ENCODE results near the gene RNASE4. TPM values are rescaled to one million over a fixed set of nuclear protein-coding genes. Genes with fewer than 3 reads are reported as not detected.

Gene RNASE4
- total and polyA plus RNA-seq, 10 of the 15 experiments (the other 5 are each of a cell fraction or from before 2014, with no cell fraction given), result 0.87 to 2.6 (median 1.3) TPM

- TF ChIP-seq KLF5 (IDR thresholded peaks at IDR 0.05; ENCODE audit: partially characterized antibody), result no peak
- TF ChIP-seq, protein P1, sequence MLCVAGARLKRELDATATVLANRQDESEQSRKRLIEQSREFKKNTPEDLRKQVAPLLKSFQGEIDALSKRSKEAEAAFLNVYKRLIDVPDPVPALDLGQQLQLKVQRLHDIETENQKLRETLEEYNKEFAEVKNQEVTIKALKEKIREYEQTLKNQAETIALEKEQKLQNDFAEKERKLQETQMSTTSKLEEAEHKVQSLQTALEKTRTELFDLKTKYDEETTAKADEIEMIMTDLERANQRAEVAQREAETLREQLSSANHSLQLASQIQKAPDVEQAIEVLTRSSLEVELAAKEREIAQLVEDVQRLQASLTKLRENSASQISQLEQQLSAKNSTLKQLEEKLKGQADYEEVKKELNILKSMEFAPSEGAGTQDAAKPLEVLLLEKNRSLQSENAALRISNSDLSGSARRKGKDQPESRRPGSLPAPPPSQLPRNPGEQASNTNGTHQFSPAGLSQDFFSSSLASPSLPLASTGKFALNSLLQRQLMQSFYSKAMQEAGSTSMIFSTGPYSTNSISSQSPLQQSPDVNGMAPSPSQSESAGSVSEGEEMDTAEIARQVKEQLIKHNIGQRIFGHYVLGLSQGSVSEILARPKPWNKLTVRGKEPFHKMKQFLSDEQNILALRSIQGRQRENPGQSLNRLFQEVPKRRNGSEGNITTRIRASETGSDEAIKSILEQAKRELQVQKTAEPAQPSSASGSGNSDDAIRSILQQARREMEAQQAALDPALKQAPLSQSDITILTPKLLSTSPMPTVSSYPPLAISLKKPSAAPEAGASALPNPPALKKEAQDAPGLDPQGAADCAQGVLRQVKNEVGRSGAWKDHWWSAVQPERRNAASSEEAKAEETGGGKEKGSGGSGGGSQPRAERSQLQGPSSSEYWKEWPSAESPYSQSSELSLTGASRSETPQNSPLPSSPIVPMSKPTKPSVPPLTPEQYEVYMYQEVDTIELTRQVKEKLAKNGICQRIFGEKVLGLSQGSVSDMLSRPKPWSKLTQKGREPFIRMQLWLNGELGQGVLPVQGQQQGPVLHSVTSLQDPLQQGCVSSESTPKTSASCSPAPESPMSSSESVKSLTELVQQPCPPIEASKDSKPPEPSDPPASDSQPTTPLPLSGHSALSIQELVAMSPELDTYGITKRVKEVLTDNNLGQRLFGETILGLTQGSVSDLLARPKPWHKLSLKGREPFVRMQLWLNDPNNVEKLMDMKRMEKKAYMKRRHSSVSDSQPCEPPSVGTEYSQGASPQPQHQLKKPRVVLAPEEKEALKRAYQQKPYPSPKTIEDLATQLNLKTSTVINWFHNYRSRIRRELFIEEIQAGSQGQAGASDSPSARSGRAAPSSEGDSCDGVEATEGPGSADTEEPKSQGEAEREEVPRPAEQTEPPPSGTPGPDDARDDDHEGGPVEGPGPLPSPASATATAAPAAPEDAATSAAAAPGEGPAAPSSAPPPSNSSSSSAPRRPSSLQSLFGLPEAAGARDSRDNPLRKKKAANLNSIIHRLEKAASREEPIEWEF (IDR thresholded peaks at IDR 0.05; ENCODE audit: insufficient replicate concordance, low read depth, low read length), result no peak
- no peak for TF ChIP-seq RFX5 (IDR thresholded peaks at IDR 0.05; ENCODE audit: low read depth, low read length)
- 0 out of 3 replicates have a peak, but pooled peaks have one; percentile 38 for TF ChIP-seq POU2F2 (IDR thresholded peaks at IDR 0.05; ENCODE audit: borderline replicate concordance, low read depth, low read length)
- TF ChIP-seq JUND (IDR thresholded peaks at IDR 0.05; ENCODE audit: low read depth, low read length), result no peak
- TF ChIP-seq LARP7 (IDR thresholded peaks at IDR 0.05), result no peak
- peak; percentile 95 for TF ChIP-seq SMARCA5 (IDR thresholded peaks at IDR 0.05)
- TF ChIP-seq CBX5 (IDR thresholded peaks at IDR 0.05; ENCODE audit: low read depth), result no peak
- TF ChIP-seq ETV6 (conservative IDR thresholded peaks at IDR 0.05 in 1 of 2, IDR thresholded peaks at IDR 0.05 in 1 of 2; ENCODE audit: borderline replicate concordance in 1 of 2, low read depth in 1 of 2), result no peak
- TF ChIP-seq, protein P2, sequence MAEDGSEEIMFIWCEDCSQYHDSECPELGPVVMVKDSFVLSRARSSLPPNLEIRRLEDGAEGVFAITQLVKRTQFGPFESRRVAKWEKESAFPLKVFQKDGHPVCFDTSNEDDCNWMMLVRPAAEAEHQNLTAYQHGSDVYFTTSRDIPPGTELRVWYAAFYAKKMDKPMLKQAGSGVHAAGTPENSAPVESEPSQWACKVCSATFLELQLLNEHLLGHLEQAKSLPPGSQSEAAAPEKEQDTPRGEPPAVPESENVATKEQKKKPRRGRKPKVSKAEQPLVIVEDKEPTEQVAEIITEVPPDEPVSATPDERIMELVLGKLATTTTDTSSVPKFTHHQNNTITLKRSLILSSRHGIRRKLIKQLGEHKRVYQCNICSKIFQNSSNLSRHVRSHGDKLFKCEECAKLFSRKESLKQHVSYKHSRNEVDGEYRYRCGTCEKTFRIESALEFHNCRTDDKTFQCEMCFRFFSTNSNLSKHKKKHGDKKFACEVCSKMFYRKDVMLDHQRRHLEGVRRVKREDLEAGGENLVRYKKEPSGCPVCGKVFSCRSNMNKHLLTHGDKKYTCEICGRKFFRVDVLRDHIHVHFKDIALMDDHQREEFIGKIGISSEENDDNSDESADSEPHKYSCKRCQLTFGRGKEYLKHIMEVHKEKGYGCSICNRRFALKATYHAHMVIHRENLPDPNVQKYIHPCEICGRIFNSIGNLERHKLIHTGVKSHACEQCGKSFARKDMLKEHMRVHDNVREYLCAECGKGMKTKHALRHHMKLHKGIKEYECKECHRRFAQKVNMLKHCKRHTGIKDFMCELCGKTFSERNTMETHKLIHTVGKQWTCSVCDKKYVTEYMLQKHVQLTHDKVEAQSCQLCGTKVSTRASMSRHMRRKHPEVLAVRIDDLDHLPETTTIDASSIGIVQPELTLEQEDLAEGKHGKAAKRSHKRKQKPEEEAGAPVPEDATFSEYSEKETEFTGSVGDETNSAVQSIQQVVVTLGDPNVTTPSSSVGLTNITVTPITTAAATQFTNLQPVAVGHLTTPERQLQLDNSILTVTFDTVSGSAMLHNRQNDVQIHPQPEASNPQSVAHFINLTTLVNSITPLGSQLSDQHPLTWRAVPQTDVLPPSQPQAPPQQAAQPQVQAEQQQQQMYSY (CRISPR knock-in tag; IDR thresholded peaks at IDR 0.05), result no peak
- TF ChIP-seq SRF (IDR thresholded peaks at IDR 0.05; ENCODE audit: low read depth in 2 of 2, low read length in 2 of 2), result no peak
- TF ChIP-seq POLR2AphosphoS2 (IDR thresholded peaks at IDR 0.05; ENCODE audit: low read depth, low read length), result no peak
- TF ChIP-seq EP300 (IDR thresholded peaks at IDR 0.05; ENCODE audit: borderline replicate concordance in 1 of 2, control insufficient read depth in 1 of 2, low read depth in 2 of 2, low read length in 2 of 2), result peak in 1 of 2 experiments; percentile 45; a peak in 1 of 4 replicates
- TF ChIP-seq, protein P3, sequence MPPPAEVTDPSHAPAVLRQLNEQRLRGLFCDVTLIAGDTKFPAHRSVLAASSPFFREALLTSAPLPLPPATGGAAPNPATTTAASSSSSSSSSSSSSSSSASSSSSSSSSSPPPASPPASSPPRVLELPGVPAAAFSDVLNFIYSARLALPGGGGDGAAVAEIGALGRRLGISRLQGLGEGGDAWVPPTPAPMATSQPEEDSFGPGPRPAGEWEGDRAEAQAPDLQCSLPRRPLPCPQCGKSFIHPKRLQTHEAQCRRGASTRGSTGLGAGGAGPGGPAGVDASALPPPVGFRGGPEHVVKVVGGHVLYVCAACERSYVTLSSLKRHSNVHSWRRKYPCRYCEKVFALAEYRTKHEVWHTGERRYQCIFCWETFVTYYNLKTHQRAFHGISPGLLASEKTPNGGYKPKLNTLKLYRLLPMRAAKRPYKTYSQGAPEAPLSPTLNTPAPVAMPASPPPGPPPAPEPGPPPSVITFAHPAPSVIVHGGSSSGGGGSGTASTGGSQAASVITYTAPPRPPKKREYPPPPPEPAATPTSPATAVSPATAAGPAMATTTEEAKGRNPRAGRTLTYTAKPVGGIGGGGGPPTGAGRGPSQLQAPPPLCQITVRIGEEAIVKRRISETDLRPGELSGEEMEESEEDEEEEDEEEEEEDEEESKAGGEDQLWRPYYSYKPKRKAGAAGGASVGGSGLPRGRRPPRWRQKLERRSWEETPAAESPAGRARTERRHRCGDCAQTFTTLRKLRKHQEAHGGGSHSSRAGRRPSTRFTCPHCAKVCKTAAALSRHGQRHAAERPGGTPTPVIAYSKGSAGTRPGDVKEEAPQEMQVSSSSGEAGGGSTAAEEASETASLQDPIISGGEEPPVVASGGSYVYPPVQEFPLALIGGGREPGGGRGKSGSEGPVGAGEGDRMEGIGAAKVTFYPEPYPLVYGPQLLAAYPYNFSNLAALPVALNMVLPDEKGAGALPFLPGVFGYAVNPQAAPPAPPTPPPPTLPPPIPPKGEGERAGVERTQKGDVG (CRISPR knock-in tag; IDR thresholded peaks at IDR 0.05), result no peak
- TF ChIP-seq BCL11A (IDR thresholded peaks at IDR 0.05; ENCODE audit: low read depth, low read length), result no peak
- no peak for TF ChIP-seq YBX1 (IDR thresholded peaks at IDR 0.05)
- no peak for TF ChIP-seq CREM (IDR thresholded peaks at IDR 0.05; ENCODE audit: low read depth)
Measured at GRCh38 chr14:20662968-20663732, 21.2 kb upstream of the RNASE4 start (continued).

Measured in GM12878 (cell line).